Measurements from ENCODE around the gene TOLLIP. TPM values are rescaled to one million over a fixed set of nuclear protein-coding genes. Genes with fewer than 3 reads are reported as not detected.

TOLLIP gene
- total RNA-seq, 1 donor from 2014 or later: 49.9 TPM

- no peak for ATAC-seq (ENCODE audit: poor library complexity)
- DNase-seq: peak; percentile 27
- intact Hi-C loops (cut with DNase I): no loop called here
Measured at GRCh38 chr11:1291295-1292017, 18.0 kb downstream of the TOLLIP start.

- ATAC-seq (ENCODE audit: poor library complexity): no peak
- intact Hi-C loops (cut with DNase I): no loop called here
- no peak for DNase-seq
Measured at GRCh38 chr11:1290052-1291040, 19.1 kb downstream of the TOLLIP start.

GRCh38 chr11:1289211-1289935 lies 20.1 kb downstream of the TOLLIP start:
- intact Hi-C loops (cut with DNase I): no loop called here
- ATAC-seq (ENCODE audit: poor library complexity) (no peak), DNase-seq (no peak)

- ATAC-seq (ENCODE audit: poor library complexity) (no peak), DNase-seq (no peak)
- intact Hi-C loops (cut with DNase I): no loop called here
Measured at GRCh38 chr11:1288426-1289151, 20.8 kb downstream of the TOLLIP start.

- intact Hi-C loops (cut with DNase I): no loop called here
- DNase-seq (no peak), ATAC-seq (ENCODE audit: poor library complexity) (no peak)
Measured at GRCh38 chr11:1287928-1288327, 21.5 kb downstream of the TOLLIP start.

- DNase-seq: peak; percentile 25
Measured at GRCh38 chr11:1285876-1286275, 23.6 kb downstream of the TOLLIP start.

GRCh38 chr11:1285316-1285744 lies 24.1 kb downstream of the TOLLIP start:
- ATAC-seq (ENCODE audit: poor library complexity): no peak
- DNase-seq: peak; percentile 27
- intact Hi-C loops (cut with DNase I): no loop called here

More at GRCh38 chr11:1285876-1286275, 23.6 kb downstream of the TOLLIP start:
- ATAC-seq (ENCODE audit: poor library complexity): no peak
- intact Hi-C loops (cut with DNase I): no loop called here

- DNase-seq (peak; percentile 13), ATAC-seq (ENCODE audit: poor library complexity) (no peak)
- intact Hi-C loops (cut with DNase I): no loop called here
Measured at GRCh38 chr11:1283906-1284305, 25.5 kb downstream of the TOLLIP start.

- ATAC-seq (ENCODE audit: poor library complexity) (no peak), DNase-seq (peak; percentile 34)
- intact Hi-C loops (cut with DNase I): no loop called here
Measured at GRCh38 chr11:1283091-1283511, 26.3 kb downstream of the TOLLIP start.

- ATAC-seq (ENCODE audit: poor library complexity) (no peak), DNase-seq (peak; percentile 37)
- intact Hi-C loops (cut with DNase I): no loop called here
Measured at GRCh38 chr11:1281974-1282365, 27.5 kb downstream of the TOLLIP start.

GRCh38 chr11:1281326-1281973 lies 28.0 kb downstream of the TOLLIP start:
- intact Hi-C loops (cut with DNase I): no loop called here
- no peak for ATAC-seq (ENCODE audit: poor library complexity)
- DNase-seq: peak; percentile 16

GRCh38 chr11:1280116-1281035 lies 29.1 kb downstream of the TOLLIP start:
- intact Hi-C loops (cut with DNase I): no loop called here
- ATAC-seq (ENCODE audit: poor library complexity) (no peak), DNase-seq (peak; percentile 33)

GRCh38 chr11:1279674-1280055 lies 29.8 kb downstream of the TOLLIP start:
- DNase-seq (peak; percentile 20), ATAC-seq (ENCODE audit: poor library complexity) (no peak)
- intact Hi-C loops (cut with DNase I): no loop called here

- peak; percentile 31 for DNase-seq
- ATAC-seq (ENCODE audit: poor library complexity): no peak
- intact Hi-C loops (cut with DNase I): no loop called here
Measured at GRCh38 chr11:1278766-1279673, 30.4 kb downstream of the TOLLIP start.

GRCh38 chr11:1277936-1278512 lies 31.4 kb downstream of the TOLLIP start:
- DNase-seq (peak; percentile 33), ATAC-seq (ENCODE audit: poor library complexity) (no peak)
- intact Hi-C loops (cut with DNase I): no loop called here
